ENCODE data around the gene CCDC167.

GRCh38 chr6:37538107-37538506 is 38.4 kb upstream of the CCDC167 start:
- peak; percentile 74 to 88 (median 82) for TF ChIP-seq CTCF (IDR thresholded peaks at IDR 0.05 in 2 of 3, conservative IDR thresholded peaks at IDR 0.05 in 1 of 3; ENCODE audit: borderline replicate concordance in 1 of 3, insufficient read depth in 1 of 3, low read depth in 2 of 3, low read length in 2 of 3)
- TF ChIP-seq POLR2A (IDR thresholded peaks at IDR 0.05; ENCODE audit: borderline replicate concordance, extremely low read depth, insufficient read depth, insufficient read length), result no peak
- TF ChIP-seq POLR2AphosphoS5 (IDR thresholded peaks at IDR 0.05; ENCODE audit: low read depth, low read length), result no peak
- no peak for TF ChIP-seq ZNF274 (IDR thresholded peaks at IDR 0.05; ENCODE audit: low read depth, low read length)
- TF ChIP-seq EZH2 (IDR thresholded peaks at IDR 0.05), result no peak
- no peak for TF ChIP-seq EZH2phosphoT487 (IDR thresholded peaks at IDR 0.05; ENCODE audit: borderline replicate concordance)
- no peak for TF ChIP-seq ZBTB33 (IDR thresholded peaks at IDR 0.05; ENCODE audit: extremely low read depth, insufficient replicate concordance, low read length)
- no peak for TF ChIP-seq REST (IDR thresholded peaks at IDR 0.05; ENCODE audit: low read depth)
- peak; percentile 98 for TF ChIP-seq RAD21 (IDR thresholded peaks at IDR 0.05; ENCODE audit: low read depth)
- no peak for TF ChIP-seq EGR1 (IDR thresholded peaks at IDR 0.05; ENCODE audit: low read depth)
- no peak for TF ChIP-seq YY1 (IDR thresholded peaks at IDR 0.05; ENCODE audit: extremely low read depth, insufficient replicate concordance, low read depth, low read length)
